ENCODE results near the gene ZNF808.
"Not testable (repeated sequence)": the region's sequence is repeated elsewhere in the genome, so short reads cannot be mapped to it uniquely, and the experiment has no call there.

Gene ZNF808

DNA sequence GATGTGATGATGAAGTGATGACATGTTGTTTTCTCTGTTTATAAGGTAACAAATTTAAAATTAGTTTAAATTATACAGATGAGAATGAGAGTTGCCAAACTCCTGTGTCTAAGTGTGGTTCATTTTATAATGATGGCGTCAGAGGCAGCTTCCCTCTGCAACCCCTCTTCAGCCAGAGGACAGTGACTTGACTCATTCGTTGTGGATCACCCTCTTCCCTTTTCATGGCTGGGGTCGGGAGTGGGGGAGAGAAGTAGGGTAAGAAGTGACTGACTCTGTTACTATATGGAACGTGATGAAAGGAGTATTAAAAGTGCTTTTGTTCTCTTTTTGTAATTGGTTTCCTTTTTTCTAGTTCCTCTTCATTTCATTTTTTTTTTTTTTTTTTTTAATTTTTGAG is 11.3 kb downstream of the ZNF808 start:
- DNase-seq, result not testable (repeated sequence)

DNA sequence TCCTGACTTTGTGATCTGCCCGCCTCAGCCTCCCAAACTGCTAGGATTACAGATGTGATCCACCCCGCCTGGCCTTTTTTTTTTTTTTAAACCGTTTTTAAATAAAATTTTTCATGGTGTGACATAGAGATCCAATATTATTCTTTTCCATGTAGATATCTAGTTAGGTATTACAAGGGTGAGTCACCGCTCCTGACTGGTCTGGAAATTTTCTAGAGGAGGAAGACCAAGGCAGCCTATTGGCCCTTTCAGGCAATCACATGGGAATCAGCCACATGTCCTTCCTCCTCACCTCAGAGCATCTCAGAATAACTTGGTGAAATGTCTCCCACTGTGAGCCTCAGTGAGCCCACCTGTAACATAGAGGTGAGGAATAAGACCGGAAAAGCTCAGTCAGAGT is 13.7 kb downstream of the ZNF808 start:
- DNase-seq, result not testable (repeated sequence)

DNA sequence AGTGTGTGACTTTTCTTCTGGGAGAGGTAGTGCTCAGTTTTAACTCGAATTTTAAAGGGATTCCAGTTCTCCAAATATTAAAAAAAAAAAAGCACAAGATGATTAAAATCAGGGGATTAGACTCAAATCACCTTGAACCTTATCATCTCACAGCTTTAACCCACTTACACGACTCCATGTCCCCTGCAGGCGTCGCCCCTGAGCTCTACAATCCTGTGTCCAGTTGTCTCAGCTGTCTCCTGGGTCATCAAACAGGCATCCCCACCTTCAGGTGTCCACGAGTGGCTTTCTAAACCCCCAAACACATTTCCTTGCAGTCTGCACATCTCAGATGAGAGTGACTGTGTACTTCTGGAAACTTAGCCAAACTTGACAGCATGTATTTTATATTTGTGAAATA is 14.1 kb downstream of the ZNF808 start:
- DNase-seq, result no peak

DNA sequence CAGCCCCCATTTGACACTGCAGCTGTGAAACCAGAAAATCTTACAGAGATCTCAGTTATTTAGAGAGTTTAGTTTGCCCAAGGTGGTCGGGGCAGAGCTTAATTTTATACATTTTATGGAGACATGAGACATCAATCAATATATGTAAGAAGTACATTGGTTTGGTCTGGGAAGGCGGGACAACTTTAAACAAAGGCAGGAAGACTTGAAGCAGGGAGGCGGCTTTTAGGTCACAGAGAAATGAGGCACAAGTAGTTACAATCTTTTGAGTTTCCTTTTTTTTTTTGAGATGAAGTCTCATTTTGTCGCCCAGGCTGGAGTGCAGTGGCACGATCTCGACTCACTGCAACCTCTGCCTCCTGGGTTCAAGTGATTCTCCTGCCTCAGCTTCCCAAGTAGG is 15.1 kb downstream of the ZNF808 start:
- not testable (repeated sequence) for DNase-seq

DNA sequence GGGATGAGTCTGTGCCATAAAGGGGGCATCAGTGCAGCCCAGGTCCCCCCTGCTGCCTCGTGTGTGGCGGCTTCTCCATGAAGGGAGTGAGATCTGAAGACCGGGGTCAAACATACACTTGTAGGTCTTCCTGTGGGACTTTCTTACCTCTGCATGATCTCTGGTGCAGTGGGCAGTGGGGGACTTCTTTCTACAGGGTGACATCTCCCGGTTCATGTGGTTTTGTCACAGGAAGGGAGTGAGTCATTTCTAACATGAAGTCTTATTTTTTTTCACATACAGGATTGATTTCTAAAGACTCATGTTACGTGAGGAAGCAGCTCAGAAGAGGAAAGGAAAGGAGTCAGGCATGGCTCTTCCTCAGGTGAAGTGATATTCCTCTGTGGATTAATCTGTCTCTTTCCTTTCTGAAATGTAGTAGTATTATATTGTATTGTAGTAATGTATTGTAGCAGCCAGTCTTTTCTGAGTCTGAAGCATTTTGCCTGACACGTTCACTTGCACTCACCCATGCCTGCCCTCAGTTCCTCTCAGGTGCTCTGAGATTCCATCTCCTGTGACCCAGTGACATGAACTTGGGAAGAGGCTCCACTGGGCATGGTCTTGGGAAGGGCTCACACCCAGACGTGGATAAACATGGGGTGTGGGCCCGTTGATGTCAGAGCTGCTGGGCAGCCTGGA is 15.7 kb downstream of the ZNF808 start:
- peak; percentile 32 for DNase-seq

DNA sequence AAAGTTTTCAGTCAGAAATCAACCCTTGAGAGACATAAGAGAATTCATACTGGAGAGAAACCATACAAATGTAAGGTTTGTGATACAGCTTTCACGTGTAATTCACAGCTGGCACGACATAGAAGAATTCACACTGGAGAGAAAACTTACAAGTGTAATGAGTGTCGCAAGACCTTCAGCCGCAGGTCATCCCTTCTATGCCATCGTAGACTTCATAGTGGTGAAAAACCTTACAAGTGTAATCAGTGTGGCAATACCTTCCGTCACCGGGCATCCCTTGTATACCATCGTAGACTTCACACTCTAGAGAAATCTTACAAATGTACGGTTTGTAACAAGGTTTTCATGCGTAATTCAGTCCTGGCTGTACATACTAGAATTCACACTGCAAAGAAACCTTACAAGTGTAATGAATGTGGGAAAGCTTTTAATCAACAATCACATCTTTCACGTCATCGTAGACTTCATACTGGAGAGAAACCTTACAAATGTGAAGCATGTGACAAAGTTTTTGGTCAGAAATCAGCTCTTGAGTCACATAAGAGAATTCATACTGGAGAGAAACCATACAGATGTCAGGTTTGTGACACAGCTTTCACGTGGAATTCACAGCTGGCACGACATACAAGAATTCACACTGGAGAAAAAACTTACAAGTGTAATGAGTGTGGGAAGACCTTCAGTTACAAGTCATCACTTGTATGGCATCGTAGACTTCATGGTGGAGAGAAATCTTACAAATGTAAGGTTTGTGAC is 26.9 kb downstream of the ZNF808 start:
- DNase-seq, result no peak

DNA sequence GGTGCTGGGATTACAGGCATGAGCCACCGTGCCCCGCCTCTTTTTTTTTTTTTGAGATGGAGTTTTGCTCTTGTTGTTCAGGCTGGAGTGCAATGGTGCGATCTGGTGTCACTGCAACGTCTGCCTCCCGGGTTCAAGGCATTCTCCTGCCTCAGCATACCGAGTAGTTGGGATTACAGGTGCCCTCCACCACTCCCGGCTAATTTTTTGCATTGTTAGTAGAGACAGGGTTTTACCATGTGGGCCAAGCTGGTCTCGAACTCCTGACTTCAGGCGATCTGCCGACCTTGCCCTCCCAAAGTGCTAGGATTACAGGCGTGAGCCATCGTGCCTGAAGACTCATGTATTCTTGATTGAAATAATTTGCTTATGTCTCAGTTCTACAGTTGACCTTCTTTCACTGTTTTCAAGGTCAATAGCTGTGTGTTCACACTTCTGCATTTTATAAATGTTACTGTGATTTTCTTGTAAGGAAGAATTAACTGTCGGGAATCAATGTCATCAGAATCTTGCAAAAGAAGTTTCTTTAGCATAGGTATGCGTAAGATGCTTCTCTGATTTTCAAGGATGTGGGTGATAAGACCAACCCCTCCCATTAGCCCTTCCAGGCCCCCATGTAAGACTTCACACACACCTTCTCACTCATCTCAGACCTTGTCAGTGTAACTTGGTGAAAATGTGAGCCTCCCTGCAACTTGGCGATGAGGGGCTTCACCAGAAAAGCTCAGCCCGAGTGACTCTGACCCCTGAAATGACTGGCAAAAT is 29.9 kb downstream of the ZNF808 start:
- DNase-seq, result no peak

DNA sequence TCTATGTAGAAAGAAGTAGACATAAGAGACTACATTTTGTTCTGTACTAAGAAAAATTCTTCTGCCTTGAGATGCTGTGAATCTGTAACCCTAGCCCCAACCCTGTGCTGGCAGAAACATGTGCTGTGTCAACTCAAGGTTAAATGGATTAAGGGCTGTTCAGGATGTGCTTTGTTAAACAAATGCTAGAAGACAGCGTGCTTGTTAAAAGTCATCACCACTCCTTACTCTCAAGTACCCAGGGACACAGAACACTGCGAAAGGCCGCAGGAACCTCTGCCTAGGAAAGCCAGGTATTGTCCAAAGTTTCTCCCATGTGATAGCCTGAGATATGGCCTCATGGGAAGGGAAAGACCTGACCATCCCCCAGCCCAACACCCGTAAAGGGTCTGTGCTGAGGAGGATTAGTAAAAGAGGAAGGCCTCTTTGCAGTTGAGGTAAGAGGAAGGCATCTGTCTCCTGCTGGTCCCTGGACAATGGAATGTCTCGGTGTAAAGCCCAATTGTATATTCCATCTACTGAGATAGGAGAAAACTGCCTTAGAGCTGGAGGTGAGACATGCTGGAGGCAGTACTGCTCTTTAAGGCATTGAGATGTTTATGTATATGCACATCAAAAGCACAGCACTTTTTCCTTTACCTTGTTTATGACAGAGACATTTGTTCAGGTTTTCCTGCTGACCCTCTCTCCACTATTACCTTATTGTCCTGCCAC is 31.4 kb downstream of the ZNF808 start:
- not testable (repeated sequence) for DNase-seq

DNA sequence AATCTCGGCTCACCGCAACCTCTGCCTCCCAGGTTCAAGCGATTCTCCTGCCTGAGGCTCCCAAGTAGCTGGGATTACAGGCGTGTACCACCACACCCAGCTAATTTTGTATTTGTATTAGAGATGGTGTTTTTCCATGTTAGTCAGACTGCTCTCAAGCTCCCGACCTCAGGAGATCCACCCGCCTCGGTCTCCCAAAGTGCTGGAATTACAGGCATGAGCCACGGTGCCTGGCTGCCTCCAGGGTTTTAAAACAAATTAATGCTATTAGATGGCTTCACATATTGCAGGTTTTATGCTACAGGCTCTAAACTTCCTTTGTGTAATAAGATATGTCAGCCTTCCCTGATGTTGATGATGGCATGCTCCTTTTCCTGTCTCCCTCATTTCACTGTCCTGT is 34.1 kb downstream of the ZNF808 start:
- DNase-seq, result not testable (repeated sequence)

DNA sequence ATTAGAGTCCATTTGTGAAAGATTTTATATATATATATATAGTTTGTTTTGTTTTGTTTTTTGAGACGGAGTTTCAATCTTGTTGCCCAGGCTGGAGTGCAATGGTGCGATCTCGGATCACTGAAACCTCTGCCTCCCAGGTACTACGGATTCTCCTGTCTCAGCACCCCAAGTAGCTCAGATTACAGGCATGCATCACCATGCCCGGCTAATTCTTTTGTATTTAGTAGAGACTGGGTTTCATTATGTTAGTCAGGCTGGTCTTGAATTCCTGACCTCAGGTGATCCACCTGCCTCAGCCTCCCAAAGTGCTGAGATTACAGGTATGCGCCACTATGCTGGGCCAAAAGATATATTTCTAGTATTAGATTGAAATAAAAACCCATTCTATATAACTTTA is 38.7 kb downstream of the ZNF808 start:
- no peak for DNase-seq

DNA sequence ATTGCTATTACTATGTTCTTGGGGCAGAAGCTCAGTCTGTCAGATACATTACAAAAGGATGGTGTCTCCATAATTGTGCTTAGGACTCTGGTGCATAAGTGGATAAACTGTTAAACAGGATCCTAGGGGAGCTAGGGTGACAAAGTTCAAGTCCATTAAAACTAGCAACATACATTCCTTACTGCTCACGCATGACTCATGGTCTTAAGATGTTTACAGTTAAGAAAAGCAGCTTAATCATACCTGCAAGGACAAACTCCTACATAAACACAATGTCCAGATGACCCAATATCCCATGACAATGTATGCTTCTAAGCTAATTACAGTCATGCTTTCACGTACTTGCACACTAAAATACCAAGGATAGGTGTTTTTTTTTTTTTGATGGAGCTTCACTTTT is 39.1 kb downstream of the ZNF808 start:
- DNase-seq, result no peak

DNA sequence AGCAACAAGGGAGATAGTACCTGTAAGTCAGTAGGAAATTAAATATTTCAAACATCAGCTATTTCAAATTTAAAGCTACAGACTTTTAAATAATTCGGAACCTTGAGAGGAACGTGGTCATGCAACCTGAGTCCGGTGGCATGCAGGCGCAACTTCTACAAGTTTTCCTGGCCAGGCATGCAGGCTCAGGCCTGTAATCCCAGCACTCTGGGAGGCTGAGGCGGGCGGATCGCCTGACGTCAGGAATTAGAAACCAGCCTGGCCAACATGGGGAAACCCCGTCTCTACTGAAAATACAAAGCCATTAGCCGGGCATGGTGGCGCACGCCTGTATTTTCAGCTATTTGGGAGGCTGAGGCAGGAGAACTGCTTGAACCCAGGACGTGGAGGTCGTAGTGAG is 40.5 kb downstream of the ZNF808 start:
- DNase-seq, result no peak

DNA sequence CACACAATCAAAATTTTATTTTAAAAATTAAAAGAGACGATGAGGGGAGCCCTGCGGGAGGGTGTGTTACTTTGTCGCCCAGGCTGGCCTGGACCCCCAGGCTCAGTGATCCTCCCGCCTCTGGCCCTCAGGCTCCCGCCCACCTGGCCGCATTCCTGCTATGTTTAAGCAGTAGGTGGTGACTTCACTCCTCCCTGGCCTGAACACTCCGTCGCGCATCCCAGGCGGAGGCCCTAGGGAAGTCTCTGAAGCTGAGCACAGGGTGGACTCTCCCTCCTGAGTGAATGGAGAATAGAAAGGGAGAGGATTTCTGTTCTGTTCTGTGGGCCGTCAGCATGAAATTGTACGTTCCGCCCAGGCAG is 42.2 kb downstream of the ZNF808 start:
- not testable (repeated sequence) for DNase-seq

DNA sequence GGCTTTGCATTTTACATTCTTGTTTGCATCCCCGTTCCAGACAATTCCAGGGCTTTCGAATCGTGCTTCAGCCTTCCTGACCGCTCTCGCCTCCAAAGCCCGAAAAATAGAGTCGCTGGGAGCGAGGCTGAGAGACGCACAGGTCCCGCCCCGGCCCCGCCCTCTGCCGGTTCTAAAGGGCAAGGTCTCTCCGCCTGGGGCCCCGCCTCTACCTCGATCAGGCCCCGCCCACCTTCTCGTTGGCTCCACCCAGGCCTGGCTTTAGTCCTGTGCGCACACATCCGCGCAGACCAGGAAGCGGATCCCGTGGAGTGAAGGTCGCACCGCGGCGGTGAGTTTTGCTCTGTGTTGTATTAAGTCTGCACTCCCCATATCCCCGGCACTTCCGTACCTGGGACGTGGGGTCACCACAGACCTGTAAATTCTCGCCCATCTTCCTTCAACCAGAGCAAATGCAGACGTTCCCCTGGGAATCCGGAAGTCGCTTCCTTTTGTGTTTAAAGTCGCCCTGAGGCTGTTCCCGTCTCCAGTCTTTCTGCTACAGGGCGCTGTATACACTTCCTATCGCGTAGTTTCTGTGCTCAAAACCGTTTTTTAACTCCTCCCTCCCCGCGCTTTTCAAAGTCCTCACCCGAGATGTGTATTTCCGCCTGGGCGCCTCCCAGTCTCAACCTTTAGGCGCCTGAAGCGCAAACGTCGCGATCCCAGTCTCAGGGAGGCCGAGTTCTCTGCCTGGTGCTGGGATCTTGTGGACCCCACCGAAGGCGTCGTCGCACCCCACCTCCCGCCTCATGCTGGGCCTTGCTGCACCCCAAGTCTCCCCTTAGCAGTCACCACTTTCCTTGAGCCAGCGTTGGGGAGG is 42.8 kb downstream of the ZNF808 start, which contains the start of gene ZNF701:
Gene ZNF701 (plus strand): TSS at position 288 of the 862 bp plus-strand sequence. CDS start 3,861 bp downstream, outside the sequence.
- peak; percentile 93 for DNase-seq

DNA sequence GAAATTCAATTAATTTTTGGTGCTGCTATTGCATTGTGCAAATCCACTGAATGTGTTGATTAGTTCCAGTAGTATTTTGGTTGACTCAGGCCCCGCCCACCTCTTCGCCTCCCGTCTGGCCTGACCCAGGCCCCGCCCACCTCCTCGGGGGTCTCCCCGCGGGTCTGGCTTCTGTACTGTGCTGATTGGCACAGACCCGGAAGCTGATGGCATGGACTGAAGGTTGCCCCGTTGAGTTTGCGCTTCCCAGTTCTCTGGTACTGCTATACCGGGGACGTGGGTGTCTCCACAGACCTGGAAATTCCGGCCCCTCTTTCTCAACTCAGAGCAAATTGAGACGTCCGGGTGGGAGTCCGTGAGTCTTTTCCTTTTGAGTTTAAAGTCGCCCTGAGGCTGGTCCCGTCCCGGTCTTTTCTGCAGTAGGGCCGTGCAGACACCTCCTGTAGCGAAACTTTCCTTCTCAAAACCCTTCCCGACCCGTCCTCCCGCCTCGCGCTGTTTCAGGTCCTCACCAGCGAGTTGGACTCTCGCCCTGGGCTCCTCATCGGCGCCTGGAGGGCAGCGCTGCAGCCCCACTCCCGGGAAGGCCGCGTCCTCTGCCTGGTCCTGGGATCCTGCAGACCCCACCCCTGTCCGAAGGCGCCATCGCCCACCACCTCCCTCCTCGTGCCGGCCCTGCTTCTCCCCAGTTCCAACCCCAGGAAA is 57.4 kb downstream of the ZNF808 start:
- DNase-seq, result no peak

DNA sequence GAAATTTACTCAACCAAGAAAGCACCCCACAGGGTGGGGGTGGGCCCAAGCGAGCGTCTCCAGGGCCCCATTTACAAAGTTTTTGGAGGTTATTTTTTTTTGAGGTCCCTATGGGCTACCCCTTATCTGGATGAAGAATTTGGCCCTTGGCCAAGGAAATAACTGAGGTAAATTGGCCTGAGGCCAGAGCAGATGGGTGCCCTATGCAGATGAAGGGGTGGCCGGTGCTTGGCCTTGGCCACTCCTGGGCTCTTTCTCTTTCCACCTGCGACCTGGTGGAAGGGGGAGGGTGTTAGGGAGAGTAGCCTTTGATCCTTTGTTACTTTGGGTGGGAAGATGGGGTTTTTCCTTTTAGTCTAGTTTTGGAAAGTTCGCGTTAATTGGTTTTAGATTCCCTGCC is 58.1 kb downstream of the ZNF808 start:
- no peak for DNase-seq

DNA sequence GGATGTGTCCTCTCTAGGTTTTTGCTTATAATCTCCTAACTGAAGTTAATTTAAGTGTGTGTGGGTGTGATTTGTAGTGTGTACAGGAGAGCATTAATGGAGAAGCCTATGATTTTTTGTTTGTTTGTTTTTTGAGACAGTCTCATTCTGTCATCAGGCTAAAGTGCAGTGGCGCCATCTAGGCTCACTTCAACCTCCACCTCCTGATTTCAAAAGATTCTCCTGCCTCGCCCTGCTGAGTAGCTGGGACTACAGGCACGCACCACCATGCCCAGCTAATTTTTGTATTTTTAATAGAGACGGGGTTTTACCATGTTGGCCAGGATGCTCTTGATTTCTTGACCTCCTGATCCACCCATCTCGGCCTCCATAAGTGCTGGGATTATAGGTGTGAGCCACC is 63.3 kb downstream of the ZNF808 start:
- no peak for DNase-seq

DNA sequence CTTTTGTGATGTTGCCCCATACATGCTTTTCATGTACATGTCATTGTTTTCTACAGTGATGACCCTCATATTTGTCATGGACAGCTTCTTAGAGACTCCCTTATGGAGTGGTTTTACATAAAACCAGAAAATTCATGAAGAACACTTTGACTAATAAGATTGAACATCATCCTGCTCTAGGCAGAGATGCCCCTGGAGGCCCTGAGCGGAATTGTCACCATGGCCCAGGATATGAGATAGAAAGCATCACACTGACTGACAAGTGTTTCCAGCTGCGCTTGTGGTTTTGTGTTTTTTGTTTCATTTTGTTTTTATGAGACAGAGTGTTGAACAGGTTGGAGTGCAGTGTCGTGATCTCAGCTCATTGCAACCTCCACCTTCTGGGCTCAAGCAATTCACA is 64.8 kb downstream of the ZNF808 start:
- no peak for DNase-seq

DNA sequence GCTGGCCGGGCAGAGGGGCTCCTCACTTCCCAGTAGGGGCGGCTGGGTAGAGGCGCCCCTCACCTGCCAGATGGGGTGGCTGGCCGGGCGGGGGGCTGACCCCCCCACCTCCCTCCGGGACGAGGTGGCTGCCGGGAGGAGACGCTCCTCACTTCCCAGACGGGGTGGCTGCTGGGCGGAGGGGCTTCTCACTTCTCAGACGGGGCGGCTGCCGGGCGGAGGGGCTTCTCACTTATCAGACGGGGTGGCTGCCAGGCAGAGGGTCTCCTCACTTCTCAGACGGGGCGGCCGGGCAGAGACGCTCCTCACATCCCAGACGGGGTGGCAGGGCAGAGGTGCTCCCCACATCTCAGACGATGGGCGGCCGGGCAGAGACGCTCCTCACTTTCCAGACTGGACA is 66.0 kb downstream of the ZNF808 start:
- not testable (repeated sequence) for DNase-seq

DNA sequence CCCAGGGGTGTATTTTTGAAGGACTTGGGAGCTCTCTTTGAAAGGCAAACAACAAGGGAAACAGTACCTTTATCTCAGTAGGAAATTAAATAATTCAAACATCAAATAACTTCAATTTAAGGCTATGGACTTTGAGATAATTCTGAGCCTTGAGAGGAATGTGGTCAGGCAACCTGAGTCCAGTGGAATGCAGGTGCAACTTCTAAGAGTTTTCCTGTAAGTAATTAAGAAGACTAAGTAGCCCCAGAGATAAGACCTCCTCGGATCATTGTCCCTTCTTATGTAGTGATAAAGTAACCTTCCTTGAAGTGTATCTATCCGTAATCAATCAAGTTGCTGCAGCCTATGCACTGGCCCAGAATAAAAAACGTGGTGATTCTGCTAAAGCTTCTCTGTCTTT is 71.8 kb downstream of the ZNF808 start:
- no peak for DNase-seq

DNA sequence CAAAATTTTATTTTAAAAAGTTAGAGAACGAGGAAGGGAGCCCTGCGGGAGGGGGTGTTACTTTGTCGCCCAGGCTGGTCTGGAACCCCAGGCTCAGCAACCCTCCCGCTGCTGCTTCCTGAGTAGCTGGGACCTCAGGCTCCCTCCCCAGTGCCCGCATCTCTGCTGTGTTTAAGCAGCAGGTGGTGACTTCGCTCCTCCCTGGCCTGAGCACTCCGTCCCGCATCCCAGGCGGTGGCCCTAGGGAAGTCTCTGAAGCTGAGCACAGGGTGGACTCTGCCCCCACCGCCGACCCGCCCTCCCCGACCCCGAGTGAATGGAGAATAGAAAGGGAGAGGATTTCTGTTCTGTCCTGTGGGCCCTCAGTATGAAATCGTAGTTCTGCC is 73.2 kb downstream of the ZNF808 start:
- no peak for DNase-seq

All from KG1 (cell line).